GM18502 (cell line): Measurements from ENCODE around the gene CHRNA4.

ENCODE experiments used
- ATAC-seq: cut with Tn5 transposase; IDR thresholded peaks from one replicate; pipeline ENCODE4 v1.9.1; 2021; ENCODE audit warnings: mild to moderate bottlenecking; ENCODE audit not compliant: unreplicated experiment, poor library complexity

Gene CHRNA4

GRCh38 chr20:63398744-63399514 is 37.8 kb upstream of the CHRNA4 start:
- ATAC-seq = no peak

GRCh38 chr20:63397946-63398450 is 36.8 kb upstream of the CHRNA4 start:
- no peak for ATAC-seq

- no peak for ATAC-seq
These were observed 36.1 kb upstream of the CHRNA4 start for GRCh38 chr20:63397155-63397843.

GRCh38 chr20:63396300-63396699 is 35.2 kb upstream of the CHRNA4 start:
- no peak for ATAC-seq

GRCh38 chr20:63395723-63396122 is 34.6 kb upstream of the CHRNA4 start:
- no peak for ATAC-seq

- no peak for ATAC-seq
These were observed 33.8 kb upstream of the CHRNA4 start for GRCh38 chr20:63394920-63395455.

GRCh38 chr20:63394069-63394919 is 33.1 kb upstream of the CHRNA4 start:
- no peak for ATAC-seq

- ATAC-seq = no peak
These were observed 32.4 kb upstream of the CHRNA4 start for GRCh38 chr20:63393566-63393965.

- no peak for ATAC-seq
These were observed 31.6 kb upstream of the CHRNA4 start for GRCh38 chr20:63392465-63393365.

- no peak for ATAC-seq
These were observed 26.8 kb upstream of the CHRNA4 start for GRCh38 chr20:63387917-63388316.

GRCh38 chr20:63387393-63387792 is 26.2 kb upstream of the CHRNA4 start:
- ATAC-seq = no peak

GRCh38 chr20:63386491-63386890 is 25.3 kb upstream of the CHRNA4 start:
- no peak for ATAC-seq

- ATAC-seq = no peak
These were observed 24.7 kb upstream of the CHRNA4 start for GRCh38 chr20:63385819-63386218.

- no peak for ATAC-seq
These were observed 23.2 kb upstream of the CHRNA4 start for GRCh38 chr20:63384336-63384735.

- no peak for ATAC-seq
These were observed 22.4 kb upstream of the CHRNA4 start for GRCh38 chr20:63383556-63383955.

- ATAC-seq = no peak
These were observed 21.6 kb upstream of the CHRNA4 start for GRCh38 chr20:63382551-63383300.

- ATAC-seq = no peak
These were observed 20.8 kb upstream of the CHRNA4 start for GRCh38 chr20:63381781-63382431.

GRCh38 chr20:63380346-63380870 is 19.3 kb upstream of the CHRNA4 start:
- ATAC-seq = no peak
